DOHH2 (cell line): Measurements from ENCODE around the gene TRERF1.

ENCODE experiments used
- EZH2phosphoT487 ChIP-seq: fragments of 200-600 bp; sonication (generic); IDR thresholded peaks from 2 replicates; pipeline ENCODE4 v1.6.1; 2017; ENCODE audit warnings: borderline replicate concordance, mild to moderate bottlenecking, antibody characterized with exemption, low read length, moderate library complexity, mixed read lengths
- TF ChIP-seq, protein P1 (sequence below): fragments of 200-600 bp; sonication (generic); IDR thresholded peaks from one replicate; pipeline ENCODE4 v1.5.1; 2014; ENCODE audit warnings: antibody characterized with exemption, mild to moderate bottlenecking, low read depth, low read length; ENCODE audit not compliant: poor library complexity, severe bottlenecking

- TF ChIP-seq, protein P1, sequence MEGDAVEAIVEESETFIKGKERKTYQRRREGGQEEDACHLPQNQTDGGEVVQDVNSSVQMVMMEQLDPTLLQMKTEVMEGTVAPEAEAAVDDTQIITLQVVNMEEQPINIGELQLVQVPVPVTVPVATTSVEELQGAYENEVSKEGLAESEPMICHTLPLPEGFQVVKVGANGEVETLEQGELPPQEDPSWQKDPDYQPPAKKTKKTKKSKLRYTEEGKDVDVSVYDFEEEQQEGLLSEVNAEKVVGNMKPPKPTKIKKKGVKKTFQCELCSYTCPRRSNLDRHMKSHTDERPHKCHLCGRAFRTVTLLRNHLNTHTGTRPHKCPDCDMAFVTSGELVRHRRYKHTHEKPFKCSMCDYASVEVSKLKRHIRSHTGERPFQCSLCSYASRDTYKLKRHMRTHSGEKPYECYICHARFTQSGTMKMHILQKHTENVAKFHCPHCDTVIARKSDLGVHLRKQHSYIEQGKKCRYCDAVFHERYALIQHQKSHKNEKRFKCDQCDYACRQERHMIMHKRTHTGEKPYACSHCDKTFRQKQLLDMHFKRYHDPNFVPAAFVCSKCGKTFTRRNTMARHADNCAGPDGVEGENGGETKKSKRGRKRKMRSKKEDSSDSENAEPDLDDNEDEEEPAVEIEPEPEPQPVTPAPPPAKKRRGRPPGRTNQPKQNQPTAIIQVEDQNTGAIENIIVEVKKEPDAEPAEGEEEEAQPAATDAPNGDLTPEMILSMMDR = no peak
- TF ChIP-seq EZH2phosphoT487 = no peak
These were observed 58.4 kb downstream of the TRERF1 start for GRCh38 chr6:42393339-42393738.
